Tibial nerve (tissue), 4 donors: ENCODE results near the gene PRICKLE1. TPM values are rescaled to one million over a fixed set of nuclear protein-coding genes. Genes with fewer than 3 reads are reported as not detected.
A peak's percentile ranks its signal among the peaks of the same experiment; 100 is the strongest.

ENCODE experiments used
- DNase-seq, 2 donors: peaks; one replicate each; pipeline ENCODE4 v3.0.0-alpha.2; 2019; ENCODE audit warnings: low spot score in 2 of 2
- H3K27ac ChIP-seq, 4 donors: fragments of 200-600 bp; sonication (generic) in 3 of 4; one replicate each; pipeline ENCODE4 v1.5.1; 2017 to 2019; ENCODE audit warnings: mild to moderate bottlenecking in 1 of 4
- H3K27me3 ChIP-seq, 2 donors: fragments of 200-600 bp; sonication (generic) in 1 of 2; one replicate each; pipeline versions ENCODE4 v1.5.1 to v1.6.0; 2017 to 2019
- H3K36me3 ChIP-seq, 3 donors: fragments of 200-600 bp; sonication (generic); one replicate each; pipeline ENCODE4 v1.5.1; 2018 to 2019
- H3K4me1 ChIP-seq, 4 donors: fragments of 200-600 bp; sonication (generic) in 3 of 4; one replicate each; pipeline ENCODE4 v1.5.1; 2017 to 2019
- H3K4me3 ChIP-seq, 4 donors: fragments of 200-600 bp; sonication (generic) in 3 of 4; one replicate each; pipeline ENCODE4 v1.5.1; 2017 to 2019; ENCODE audit warnings: mild to moderate bottlenecking in 1 of 4, moderate library complexity in 1 of 4
- H3K9me3 ChIP-seq, 4 donors: fragments of 200-600 bp; sonication (generic) in 3 of 4; one replicate each; pipeline ENCODE4 v1.5.1; 2017 to 2019
- EP300 ChIP-seq, 2 donors: sonication (generic); formaldehyde crosslinking; IDR thresholded peaks; one replicate each; pipeline ENCODE4 v1.6.1; 2017; ENCODE audit warnings: antibody characterized with exemption in 2 of 2, mild to moderate bottlenecking in 1 of 2
- POLR2A ChIP-seq, 2 donors: fragments of 450-650 bp; IDR thresholded peaks; one replicate each; pipeline ENCODE4 v1.6.1; 2017; ENCODE audit warnings: antibody characterized with exemption in 2 of 2, mild to moderate bottlenecking in 2 of 2, moderate library complexity in 2 of 2
- WGBS, 2 donors: methylation state at CpG; one replicate each; pipeline ENCODE4 v1.1.5; 2018; 5-methylcytosine and 5-hydroxymethylcytosine counted together
- total RNA-seq, 4 donors: library from RNA; depleted of rRNA; stranded (reverse); fragments of >200 nt; gene quantifications; one replicate each; pipeline ENCODE4 v1.1.0, GENCODE V29; 2016
- TF ChIP-seq, protein P1 (sequence below), 5 experiments: fragments of 200-600 bp in 3 of 5; fragments of 450-650 bp in 2 of 5; sonication (generic) in 3 of 5; IDR thresholded peaks; one replicate each; pipeline ENCODE4 v1.5.1; 2016 to 2019; ENCODE audit warnings: antibody characterized with exemption in 5 of 5, mild to moderate bottlenecking in 3 of 5, moderate library complexity in 2 of 5

PRICKLE1 gene
- total RNA-seq, 4 donors from 2014 or later, result 21.6 to 51.7 (median 34.5) TPM

DNA sequence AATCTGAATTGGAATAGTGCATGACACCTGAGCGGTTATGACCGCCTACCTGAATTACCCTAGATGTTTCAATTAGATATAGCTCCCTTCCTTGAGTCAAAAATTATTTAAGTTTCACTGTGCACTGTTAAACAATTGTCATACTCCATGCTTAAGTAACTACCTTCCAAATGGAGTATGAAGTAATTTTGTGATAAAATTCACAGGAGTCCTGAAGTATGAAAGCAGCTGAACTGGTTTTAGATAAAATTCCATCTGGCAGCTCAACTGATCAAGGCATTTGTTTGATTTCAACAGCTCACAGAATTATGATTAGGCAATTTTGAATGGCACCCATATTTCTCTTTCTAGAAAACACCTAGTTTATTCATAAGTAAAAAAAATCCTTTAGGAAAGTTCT, 19.5 kb downstream of the PRICKLE1 start:
- Histone ChIP-seq H3K27me3 (no peaks in the 10 kb centered on the region), H3K9me3 (no peaks in the 10 kb centered on the region), H3K27ac (peak overlapping the region in 2 of 4 donors; percentile 14 to 37), H3K4me1 (peaks cover 0 to 41% (median under 1%) of the 10 kb centered on the region in 4 donors), H3K4me3 (no peak overlapping the region), H3K36me3 (no peaks in the 10 kb centered on the region)
- no peak for DNase-seq
- no peak for TF ChIP-seq EP300 (IDR thresholded peaks at IDR 0.05)
- no peak for TF ChIP-seq POLR2A (IDR thresholded peaks at IDR 0.05)
- TF ChIP-seq, protein P1, sequence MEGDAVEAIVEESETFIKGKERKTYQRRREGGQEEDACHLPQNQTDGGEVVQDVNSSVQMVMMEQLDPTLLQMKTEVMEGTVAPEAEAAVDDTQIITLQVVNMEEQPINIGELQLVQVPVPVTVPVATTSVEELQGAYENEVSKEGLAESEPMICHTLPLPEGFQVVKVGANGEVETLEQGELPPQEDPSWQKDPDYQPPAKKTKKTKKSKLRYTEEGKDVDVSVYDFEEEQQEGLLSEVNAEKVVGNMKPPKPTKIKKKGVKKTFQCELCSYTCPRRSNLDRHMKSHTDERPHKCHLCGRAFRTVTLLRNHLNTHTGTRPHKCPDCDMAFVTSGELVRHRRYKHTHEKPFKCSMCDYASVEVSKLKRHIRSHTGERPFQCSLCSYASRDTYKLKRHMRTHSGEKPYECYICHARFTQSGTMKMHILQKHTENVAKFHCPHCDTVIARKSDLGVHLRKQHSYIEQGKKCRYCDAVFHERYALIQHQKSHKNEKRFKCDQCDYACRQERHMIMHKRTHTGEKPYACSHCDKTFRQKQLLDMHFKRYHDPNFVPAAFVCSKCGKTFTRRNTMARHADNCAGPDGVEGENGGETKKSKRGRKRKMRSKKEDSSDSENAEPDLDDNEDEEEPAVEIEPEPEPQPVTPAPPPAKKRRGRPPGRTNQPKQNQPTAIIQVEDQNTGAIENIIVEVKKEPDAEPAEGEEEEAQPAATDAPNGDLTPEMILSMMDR (IDR thresholded peaks at IDR 0.05), result no peak
- 65 to 72% methylated on average over 2 of the region's 2 CpGs for WGBS, 2 donors

DNA sequence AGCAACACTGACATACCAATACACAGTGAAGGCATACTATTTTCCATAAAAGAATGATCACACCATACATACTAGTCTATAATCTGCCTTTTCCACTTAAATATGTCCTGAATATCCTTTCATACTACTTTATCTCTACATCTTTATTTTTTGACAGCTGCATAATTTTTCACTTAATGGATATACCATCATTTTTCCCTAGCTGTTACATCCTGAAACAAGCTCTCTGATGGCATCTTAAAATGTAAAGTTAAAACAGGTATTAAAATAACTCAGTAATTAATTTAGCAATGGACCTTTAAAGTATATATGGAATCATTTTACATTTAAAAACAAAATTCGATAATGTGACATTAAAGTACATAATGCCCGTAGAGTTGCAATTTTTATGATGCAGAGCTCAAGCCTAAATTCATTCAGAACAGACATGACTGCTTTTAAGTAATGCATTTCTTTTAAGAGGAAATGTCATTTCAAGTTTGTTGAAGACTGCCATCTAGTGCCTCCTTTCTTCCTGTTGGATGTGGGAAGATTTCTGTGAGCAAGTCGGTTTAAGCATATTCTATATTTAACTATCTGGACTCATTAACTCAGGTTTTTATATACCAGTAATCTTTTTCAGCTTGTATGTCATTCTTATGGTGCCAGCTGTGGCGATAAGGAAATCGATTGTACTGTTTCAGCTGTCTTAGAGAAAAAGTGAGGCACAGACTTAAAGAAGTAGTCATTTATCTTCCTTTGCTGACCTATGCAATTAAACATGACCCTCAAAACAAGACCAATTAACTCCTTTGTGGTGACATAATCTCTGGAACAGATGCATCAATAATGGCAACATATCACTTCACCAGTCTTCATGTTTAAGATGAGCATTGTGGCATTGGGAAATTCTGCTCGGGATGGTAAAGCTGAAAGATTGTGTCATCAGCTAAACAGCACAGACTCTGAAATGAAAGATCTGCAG, 20.3 kb downstream of the PRICKLE1 start:
- DNase-seq, result peak in 1 of 2 donors; percentile 47
- Histone ChIP-seq H3K27me3 (no peaks in the 10 kb centered on the region), H3K4me3 (no peak overlapping the region), H3K27ac (no peak overlapping the region), H3K36me3 (no peaks in the 10 kb centered on the region), H3K9me3 (no peaks in the 10 kb centered on the region), H3K4me1 (peaks cover 0 to 41% (median 3%) of the 10 kb centered on the region in 4 donors)
- TF ChIP-seq, protein P1 (IDR thresholded peaks at IDR 0.05), result peak; percentile 42 to 62 (median 49)
- TF ChIP-seq POLR2A (IDR thresholded peaks at IDR 0.05), result no peak
- WGBS, 2 donors, result 16 to 22% methylated on average over 6 of the region's 6 CpGs

DNA sequence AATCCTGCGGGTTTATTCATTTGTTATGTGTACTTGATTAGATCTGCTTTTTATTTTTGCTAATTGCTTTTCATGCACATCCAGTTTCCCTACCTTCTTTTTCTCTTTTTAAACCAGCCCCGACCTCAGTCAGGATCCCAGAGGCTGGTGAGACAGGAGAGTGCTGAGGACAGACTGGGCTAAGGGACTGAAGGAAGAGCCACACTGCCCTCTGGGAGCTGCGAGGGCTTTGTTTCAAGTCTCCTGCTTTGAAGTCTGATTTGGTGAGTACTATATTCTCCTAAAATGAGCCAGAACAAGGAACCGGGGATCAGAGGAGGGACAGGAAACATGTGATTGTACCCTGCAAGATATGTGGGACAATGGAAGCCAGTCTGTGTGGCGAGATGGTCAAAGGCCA, 23.9 kb downstream of the PRICKLE1 start:
- H3K36me3 ChIP-seq, result no peaks in the 10 kb centered on the region
- 44 to 51% methylated on average over 5 of the region's 5 CpGs for WGBS, 2 donors
- H3K4me1 ChIP-seq, result peaks cover 0 to 41% (median 3%) of the 10 kb centered on the region in 4 donors
- H3K27me3 ChIP-seq, result no peaks in the 10 kb centered on the region
- no peaks in the 10 kb centered on the region for H3K9me3 ChIP-seq
- H3K4me3 ChIP-seq, result no peak overlapping the region
- H3K27ac ChIP-seq, result peak overlapping the region in 2 of 4 donors; percentile 65 to 71
- TF ChIP-seq EP300 (IDR thresholded peaks at IDR 0.05), result no peak
- TF ChIP-seq, protein P1 (IDR thresholded peaks at IDR 0.05), result no peak
- TF ChIP-seq POLR2A (IDR thresholded peaks at IDR 0.05), result no peak
- no peak for DNase-seq

DNA sequence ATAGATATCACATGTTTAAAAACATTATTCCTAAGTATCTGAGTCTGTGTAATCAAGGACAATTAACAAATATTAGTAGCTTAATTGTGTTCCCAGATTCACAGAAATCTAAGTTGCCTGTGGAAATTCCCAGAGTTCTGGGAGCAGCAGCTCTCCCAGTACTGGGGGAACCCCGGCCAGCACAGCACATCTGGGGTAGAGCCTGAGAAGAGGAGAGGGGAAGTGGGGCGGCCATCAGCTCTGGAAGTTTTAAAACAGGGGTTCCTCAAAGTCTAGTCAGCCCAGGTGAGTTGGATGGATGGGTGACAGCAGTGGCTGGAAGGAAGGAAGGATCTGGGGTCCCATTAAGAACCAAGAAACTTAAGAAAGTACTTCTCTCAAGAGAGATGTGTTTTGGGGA, 24.6 kb downstream of the PRICKLE1 start:
- Histone ChIP-seq H3K36me3 (no peaks in the 10 kb centered on the region), H3K4me1 (peaks cover 0 to 39% (median 3%) of the 10 kb centered on the region in 4 donors), H3K4me3 (no peak overlapping the region), H3K27me3 (no peaks in the 10 kb centered on the region), H3K9me3 (no peaks in the 10 kb centered on the region), H3K27ac (peak overlapping the region in 2 of 4 donors; percentile 65 to 71)
- DNase-seq, result no peak
- TF ChIP-seq, protein P1 (IDR thresholded peaks at IDR 0.05), result no peak
- WGBS, 2 donors, result 45 to 66% methylated on average over 2 of the region's 2 CpGs

DNA sequence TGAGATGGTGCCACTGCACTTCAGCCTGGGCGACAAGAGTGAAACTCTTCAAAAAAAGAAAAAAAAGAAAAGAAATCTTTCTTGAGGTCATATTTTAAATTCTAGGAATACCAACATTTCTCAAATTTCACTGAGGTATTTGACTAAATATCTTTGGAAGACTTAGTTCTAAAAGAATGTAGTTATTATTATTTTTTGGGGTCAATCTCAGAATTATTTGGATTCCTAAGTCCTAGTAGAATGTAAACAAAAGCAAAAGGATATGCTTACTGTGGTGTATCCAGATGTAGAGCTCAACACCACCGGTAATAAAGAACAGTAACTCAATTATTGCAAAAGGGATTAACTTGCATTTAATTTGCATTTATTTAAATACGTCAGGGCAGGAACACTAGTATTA, 25.0 kb downstream of the PRICKLE1 start:
- Histone ChIP-seq H3K4me1 (peaks cover 0 to 34% (median 3%) of the 10 kb centered on the region in 4 donors), H3K4me3 (no peak overlapping the region), H3K27me3 (no peaks in the 10 kb centered on the region), H3K9me3 (no peaks in the 10 kb centered on the region), H3K27ac (peak overlapping the region in 2 of 4 donors; percentile 65 to 71), H3K36me3 (no peaks in the 10 kb centered on the region)
- TF ChIP-seq POLR2A (IDR thresholded peaks at IDR 0.05) (no peak), EP300 (IDR thresholded peaks at IDR 0.05) (no peak)
- TF ChIP-seq, protein P1 (IDR thresholded peaks at IDR 0.05), result no peak
- DNase-seq, result no peak
- WGBS, 2 donors, result 35 to 36% methylated on average over 3 of the region's 3 CpGs
